ENCODE results near the gene SBDS.

- TF ChIP-seq POLR2AphosphoS5 (IDR thresholded peaks at IDR 0.05; ENCODE audit: low read depth, low read length) (no peak), CTCF (IDR thresholded peaks at IDR 0.05 in 2 of 3, conservative IDR thresholded peaks at IDR 0.05 in 1 of 3; ENCODE audit: borderline replicate concordance in 1 of 3, insufficient read depth in 1 of 3, low read depth in 2 of 3, low read length in 2 of 3) (no peak), EZH2phosphoT487 (IDR thresholded peaks at IDR 0.05; ENCODE audit: borderline replicate concordance) (no peak)
Measured at GRCh38 chr7:67008260-67008659, 12.9 kb upstream of the SBDS start.

Data from HCT116 (cell line).